Activated CD4-positive, alpha-beta T cell treated with anti-CD3 and anti-CD28 coated beads, Interleukin-2, amount 50 U/mL, for 16 hours (primary cell): ENCODE data around the gene CARS1.

ENCODE experiments used
- DNase-seq: peaks from one replicate; pipeline ENCODE4 v3.0.0-alpha.2; 2020

The CARS1 gene

DNA sequence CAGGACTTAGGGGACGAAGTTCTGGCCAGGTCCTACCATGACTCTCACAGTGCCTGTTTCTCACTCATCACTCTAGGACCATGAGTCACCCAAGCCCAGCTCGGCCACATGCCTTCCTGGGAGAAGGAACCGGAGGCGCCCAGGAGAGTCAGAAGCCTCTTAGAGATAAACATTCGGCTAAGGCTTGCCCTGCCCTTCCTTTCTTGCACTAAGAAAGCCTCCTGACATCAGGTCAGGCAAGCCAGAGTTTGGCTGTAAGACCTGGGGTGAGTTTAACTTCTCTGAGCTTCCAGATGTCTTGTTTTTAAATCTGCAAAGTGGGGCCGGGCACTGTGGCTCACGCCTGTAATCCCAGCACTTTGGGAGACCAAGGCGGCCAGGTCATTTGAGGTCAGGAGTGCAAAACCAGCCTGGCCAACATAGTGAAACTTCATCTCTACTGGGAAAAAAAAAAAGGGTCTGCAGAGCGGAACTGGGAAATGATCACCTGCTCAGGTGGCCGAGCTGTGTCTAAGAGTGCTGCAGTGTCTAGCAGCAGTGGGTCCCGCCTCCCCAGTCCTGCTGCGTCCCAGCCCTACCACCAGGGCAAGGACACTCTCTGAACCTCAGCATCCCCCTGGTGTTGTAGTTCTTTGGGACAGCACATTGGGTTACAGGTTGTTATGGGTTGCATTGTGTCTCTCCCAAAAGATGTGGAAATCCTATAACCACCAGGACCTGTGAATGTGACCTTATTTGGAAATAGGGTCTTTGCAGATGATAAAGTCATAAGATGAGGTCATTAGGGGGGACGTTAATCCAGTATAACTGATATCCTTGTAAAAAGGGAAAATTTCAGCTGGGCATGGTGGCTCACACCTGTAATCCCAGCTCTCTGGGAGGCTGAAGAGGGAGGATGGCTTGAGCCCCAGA lies 1.8 kb upstream of the CARS1 start:
- no peak for DNase-seq

DNA sequence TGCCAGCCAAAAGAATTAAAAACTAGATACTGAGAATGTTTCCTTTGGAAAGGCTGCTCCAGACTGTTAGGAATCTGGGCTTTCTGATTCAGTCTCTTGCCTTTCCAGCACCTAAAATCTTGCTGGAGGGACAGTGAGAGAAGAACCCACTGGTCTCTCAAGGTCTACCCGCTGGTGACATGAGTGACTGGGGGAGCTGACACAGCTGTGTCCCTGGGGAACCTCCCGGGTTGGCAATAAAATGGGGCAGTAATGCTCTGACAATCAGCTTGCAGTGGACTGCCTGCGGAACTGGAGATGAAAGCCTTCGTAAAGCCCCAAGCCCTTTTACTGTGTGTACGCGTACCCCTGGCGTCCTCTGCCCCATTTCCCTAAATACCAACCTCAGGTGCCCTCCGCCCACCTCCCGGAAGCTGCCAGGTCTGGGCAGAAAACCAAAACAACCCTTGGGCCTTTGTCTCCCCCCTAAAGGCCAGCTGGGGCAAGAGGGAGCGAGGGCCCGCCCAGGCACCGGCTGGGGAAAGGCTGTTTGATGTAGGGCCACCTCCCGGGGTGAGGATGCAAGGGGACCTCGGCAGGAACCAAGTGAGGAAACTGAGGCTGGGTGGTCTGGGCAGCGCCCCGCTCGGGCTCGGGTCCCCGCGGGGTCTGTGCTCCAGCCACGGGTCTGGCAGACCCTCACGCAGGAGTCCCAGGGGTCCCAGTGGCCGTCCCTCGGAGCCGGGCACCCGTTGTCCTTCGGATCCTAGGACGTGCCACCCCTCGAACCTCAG lies 741 bp downstream of the CARS1 start:
- DNase-seq = peak; percentile 6

DNA sequence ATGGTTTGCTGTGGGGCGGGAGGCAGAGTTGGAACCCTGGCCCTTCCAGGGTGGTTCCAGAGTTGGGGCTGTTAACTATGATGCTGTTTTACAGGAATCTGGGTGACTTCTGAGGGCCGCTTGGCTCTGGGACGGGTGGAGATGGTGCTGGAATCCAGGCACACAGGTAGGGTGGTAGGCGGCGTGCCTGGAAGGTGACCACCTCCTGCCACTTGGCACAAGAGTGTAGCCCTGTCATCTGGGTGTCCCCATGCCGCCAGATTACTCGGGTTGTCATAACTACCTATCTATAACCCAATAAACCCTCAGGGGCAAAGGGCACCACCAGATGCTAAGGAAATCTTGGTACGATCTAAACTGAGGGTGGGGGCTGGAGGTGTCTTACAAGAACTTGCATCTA lies 1.3 kb downstream of the CARS1 start:
- no peak for DNase-seq

DNA sequence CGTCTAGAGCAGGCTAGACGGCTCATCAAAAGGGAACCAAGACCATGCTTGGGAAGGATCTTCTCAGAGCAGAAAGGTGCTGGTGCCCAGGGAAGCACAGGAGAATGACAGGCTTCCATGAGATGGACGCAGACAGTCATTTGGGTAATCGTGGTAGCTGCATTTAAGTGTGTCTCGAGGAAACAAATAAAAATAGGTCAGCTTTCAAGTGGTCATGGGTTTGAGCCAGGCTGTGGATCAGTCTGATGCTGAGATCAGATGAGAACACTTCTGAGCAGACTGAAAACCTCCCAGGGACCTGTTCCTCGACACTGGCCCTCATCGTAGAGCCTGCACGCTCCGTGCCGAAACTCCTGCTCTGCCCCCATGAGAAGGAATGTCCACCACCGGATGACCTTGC lies 4.7 kb downstream of the CARS1 start:
- no peak for DNase-seq

DNA sequence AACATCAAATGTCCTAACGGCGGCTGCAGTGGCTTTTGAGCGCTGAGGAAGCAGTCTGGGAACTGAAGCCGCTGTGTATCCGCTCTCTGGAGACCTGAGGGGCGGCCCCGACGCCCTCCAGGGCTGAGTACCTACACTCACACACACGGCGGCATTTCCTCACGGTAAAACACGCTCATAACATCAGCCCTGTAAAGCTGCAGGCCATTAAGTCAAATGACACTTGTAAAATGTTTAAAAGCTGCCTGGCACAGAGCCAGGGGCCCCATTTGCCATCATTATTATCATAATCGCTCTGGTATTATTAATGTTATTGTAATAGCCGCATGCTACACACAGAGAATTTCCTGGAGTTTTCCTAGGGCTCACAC lies 5.1 kb downstream of the CARS1 start:
- no peak for DNase-seq

DNA sequence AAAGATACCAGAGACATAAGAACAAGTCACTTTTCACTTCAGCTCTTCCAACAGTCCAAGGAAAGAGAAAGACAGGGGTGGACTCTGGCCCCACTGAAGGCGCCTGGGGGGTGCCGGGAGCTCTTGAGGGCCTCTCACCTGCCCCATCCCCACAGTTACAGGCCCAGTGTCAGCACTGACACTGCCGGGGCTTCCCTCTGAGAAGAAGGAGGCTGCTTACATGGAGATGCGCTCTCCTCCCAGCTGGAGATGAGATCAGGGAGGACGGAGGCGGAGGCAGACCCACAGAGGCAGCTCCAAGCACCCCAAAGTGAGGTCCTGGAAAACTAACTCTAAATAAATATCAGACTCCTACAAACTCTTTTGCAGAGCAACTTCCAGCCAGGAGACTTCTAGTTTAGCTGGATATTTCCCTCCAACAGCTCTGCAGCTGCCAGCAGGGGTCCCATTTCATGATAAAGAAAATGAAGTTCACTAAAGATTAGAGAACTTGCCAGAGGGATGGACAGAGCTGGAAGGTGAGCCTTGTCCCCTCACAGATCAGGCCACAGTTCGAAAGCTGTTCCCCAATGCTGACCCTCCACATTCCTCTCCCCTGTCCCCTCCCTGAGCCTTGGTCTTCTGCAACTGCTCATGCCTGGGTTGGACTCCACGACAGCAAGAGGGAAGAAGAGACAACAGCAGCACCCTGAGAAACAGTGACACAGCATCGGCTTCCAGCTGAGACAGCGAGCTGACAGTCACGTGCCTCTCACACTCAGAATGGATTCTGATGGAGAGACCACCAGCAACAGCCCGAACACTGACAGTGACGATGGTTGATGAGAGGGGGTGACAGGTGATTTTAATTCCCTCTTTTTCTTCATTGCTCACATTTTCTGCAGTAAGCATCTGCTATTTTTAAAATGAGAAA lies 5.8 kb downstream of the CARS1 start:
- DNase-seq = no peak

DNA sequence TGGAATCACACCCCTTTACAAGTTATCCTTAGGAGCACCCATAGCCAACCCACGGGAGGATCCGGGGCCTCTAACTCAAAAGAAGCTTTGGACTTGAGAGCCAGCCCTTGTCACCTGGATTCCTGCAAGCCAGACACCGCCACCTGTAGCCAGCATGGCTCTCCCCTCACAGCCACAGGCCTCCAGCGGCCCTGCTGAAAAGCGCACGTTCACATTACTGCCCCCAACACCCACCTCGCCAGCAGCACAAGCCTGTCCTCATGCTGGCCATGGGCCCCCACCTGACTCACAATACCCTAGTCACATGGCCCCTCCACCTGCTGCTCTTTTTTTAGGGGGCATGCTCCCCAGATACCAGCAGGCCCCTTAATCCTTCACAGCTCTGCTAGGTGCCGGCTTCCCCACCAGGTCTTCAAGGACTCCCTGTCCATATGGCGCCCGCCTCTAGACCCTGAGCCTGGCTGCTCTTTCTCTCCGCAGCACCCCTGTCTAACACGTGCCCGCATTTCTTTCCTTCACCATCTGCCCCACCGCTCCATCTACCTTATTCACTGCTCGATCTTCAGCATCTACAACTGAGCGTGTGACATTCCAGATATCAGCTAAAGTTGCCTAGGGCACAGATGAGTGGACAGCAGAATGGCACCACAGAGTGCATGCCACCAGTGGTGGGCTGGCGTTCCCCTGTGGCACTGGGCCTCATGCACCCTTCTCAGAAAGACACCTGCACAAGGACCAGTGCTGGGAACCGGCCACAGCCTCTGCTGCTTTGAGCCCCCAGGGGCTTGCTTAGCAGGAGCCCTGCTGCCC lies 6.6 kb downstream of the CARS1 start:
- DNase-seq = no peak

DNA sequence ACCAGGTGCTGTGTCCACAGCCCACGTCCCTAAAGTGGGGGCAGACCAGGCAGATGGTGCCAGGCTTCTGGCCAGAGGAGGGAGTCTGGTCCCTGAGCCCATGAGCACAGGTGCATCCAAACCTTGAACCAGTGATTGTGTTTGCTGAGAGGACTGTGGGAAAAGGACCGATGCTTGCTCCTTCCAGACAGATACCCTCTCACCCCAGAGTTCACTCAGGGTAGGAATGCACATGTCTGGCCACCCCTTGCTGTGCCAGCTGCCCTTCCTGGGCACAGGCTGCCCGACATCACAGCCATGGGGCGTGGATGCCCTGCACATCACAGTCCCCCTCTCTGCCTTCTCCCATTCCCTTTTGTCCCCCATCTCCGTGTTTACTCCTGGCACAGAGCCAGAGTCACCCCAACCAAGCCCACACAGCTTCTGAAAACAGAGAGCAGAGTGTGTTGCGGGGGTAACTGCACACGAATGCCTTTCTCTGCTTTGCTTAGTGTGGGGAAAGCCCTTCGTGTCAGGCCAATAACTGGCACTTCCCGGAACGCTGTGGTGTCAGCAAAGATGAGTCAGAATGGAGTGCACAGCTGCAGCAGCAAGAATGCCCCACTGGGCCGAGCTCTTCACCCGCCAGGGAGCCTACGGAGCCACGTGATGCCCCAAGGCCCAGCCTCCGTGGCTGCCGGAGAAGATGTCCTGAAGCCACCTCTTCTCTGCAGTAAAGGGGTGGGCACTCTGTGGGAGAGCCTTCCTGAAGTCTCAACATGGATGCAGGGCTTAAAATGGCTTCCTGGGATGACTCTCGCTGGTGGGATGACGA lies 7.6 kb downstream of the CARS1 start:
- peak; percentile 89 for DNase-seq

DNA sequence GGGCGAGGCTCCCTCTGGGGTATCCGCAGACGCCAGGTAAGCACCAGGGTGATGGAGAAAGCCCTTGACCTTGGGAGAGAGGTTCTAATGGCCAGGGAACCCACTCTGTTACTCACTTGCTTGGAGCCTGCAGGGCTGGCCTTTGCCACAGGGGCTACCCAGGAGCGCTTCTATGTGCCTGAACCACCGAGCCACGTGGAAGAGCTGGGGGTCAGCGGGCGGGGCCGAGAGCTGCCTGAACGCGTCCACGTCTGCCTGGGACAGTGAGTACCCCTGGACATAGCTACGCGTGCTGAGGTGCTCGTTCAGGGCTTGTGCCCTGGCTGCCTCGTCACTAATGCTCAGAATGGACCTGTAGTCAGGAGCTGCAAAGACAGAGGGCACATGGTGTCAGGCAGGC lies 9.6 kb downstream of the CARS1 start:
- no peak for DNase-seq

DNA sequence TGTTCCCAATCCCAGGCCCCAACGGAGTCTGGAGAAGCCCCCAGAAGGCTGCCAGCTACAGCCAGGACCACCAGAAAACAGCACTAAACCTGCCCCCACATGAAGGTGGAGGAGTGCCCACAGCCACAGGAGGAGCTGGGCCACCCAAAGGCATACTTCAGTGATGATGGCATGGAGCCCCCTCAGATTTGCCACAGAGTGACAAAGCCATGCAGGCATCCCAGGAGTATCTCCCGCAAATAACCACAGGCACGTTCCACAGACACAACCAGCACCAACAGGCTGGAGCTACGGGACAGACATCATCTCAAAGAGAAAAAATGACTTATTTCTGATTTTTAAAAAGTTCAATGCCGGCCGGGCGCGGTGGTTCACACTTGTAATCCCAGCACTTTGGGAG lies 10.6 kb downstream of the CARS1 start:
- no peak for DNase-seq

DNA sequence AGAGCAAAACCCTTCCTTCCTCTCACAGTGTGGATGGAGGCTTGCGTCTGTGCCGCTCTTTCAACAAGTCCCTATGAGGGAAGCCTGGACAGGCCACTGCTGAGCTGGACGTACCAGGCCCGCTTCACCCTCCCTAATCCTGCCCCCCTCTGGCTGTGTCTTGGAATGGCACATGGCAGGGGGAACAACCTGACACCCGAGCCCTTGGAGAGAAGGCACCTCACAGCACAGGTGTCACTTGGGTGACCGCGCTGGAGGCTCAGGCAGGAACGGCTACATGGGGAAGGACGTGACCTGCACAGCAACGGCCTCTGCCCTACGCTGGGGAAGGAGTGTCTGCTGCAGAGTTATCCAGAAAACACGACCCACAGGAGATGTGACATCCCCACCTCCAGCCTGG lies 11.0 kb downstream of the CARS1 start:
- no peak for DNase-seq

DNA sequence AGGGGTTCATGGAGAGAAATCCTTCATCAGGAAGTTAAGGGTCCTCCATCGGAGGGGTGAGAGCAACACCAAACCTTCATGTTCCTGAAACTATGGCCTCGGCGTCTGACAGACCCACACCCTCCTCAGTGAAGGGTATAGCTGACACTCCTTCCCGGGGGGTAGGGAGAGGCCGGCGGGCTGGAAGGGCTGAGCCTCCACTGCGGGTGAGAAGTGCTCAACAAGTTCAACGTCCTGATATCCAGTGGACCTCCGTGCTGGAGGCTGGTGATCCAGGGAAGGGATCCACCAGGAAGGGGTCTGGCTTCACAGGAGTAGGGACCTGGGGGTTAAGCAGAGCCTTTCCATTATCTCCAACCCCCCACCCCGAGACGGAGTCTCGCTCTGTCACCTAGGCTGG lies 12.3 kb downstream of the CARS1 start:
- no peak for DNase-seq

DNA sequence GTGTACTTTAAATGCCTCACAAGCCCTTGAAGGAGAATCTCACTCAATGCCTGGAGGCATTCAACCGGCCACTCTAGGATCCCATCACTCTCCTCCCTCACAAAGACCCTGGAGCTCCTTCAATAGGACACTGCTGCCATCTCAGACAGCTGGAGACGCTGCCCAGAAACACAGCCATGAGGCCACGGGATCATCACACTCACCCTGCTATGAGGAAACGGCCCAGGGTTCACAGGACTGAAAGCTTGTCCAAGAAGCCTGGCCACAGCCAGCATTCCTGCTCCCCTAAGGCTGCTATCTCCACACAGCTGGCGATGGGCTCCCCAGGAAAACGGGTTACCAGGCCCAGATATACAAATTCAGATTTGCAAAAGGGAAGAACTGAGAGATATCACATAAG lies 13.2 kb downstream of the CARS1 start:
- DNase-seq = no peak

DNA sequence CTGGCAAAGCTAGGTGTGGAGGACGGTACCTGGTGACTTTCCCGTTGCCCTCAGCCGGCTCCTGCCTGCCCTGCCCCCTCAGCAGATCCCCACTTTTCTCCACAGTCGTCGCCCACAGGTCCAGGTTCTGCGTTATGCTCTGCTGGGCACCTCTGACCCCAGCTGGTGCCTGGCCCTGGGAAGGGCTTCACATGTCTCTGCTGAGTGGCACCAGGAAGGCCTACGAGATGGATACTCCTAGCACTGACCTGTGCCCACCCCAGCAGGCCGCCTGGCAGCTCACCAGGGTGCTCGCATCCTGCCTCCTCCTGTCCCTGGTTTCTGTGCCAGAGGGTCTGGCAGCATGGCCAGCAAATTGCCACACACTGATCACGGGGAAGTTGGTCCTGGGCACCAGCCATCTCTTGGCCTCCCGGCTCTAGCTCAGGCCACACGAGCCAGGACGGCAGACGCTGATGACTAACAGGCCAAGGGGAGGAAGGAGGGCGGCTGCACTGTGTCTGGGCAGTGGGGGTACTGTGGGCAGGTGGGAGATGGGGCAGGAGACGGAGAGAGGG lies 13.8 kb downstream of the CARS1 start:
- no peak for DNase-seq

DNA sequence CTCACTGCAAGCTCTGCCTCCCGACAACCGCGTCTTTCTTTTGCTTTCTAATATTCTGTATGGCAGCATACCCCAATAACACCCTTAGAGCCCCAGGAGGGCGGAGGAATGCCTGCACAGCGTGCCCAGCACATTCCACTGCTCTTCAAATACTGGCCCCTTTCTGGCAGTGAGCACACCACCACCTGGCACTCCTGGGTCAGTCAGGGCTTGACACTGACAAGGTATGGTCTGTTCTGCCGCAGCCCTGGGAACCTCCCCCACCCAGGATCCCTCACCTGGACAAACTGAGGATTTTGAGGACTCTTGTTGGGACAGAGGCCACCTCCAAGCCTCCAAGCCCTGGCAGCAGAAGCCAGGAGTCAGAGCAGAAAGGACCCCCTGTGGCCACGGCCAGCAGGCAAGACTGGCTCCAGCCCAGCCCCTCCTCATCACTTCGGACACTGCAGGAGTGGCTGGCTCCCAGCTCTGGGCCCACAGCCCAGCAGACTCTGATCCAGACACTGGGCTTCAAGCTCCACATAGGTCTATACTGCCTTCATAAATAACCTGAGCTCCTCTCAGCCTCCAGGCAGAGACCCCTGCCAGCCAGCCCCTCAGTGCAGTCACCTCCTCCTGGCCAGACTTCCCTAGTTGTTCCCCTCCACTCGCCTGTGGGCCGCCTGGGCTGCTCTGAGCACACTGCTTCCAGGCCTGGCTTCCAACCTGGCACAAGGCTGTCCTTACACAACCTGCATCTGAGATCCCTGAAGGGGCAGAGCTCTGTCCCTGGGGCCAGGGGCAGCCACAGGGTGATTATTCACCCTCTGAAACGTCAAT lies 14.5 kb downstream of the CARS1 start:
- DNase-seq = no peak

DNA sequence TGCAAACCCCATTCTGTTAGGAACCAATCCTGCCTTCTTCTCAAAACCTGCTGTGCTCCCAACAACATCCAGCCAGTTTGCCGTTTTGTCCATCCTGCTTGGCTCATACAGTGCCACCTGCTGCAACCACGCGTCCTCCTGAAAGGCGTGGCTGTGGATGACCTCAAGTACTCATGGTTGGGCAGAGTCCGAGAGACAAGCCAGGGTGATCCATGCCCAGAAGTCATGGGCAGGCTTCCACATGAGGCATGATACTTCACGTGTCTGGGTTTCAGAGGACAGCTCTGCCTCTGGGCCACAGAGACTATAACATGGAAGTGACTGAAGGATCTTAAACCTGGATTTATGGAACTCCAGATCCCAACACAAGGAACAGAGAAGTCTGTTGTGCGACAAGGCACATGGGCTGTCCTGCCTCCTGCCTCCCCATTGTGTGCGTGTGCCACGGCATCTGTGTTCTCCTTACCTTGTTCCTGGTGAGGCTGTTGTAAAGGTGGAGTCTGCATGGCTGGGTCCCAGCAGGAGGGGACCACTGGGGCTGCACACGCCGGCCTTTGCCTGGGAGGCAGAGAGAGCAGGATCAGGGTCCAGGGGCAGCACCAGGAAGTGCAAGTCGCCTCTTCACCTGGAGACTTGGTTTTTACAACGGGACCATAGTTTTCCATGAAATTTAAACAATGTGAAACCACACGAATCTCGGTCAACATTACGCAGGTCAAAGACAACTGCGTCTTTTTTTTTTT lies 15.4 kb downstream of the CARS1 start:
- no peak for DNase-seq

DNA sequence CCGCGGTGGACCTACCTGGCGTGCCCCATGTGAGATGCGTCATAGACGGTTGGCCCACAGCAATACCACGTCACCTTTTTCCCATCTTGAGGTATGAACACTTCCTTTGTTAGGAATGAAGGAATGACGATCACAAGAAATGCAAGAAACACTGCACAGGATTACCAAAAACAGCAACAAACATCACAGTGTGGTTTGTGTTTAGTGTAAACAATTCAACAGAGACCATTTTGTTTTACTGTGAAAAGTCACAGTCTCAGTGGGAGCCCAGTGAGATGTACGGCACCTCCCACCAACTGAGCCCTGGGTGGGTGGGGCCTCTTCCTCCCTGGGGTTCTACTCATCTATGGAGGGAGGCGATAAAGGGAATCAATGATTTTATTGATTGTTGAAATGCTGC lies 16.3 kb downstream of the CARS1 start:
- no peak for DNase-seq

DNA sequence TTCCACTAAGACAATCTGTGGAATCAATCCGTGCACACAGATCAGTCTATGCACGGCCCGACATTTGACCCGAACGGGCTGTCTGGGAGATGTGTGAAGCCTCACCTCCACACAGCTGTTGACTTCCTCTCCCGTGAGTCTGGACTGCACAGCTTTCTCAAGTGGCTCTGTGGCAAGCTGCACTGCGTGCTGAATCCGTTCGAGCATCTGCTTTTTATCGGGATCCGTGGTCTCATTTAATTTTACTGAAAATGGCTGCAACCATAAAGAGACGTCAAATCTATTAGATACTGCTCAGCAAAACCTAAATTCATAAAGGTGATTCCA lies 19.3 kb downstream of the CARS1 start:
- no peak for DNase-seq
